Hepatocyte (in vitro differentiated cells): ENCODE results near the gene POU2AF3. TPM values are rescaled to one million over a fixed set of nuclear protein-coding genes. Genes with fewer than 3 reads are reported as not detected.
"Not testable (repeated sequence)": the region's sequence is repeated elsewhere in the genome, so short reads cannot be mapped to it uniquely, and the experiment has no call there.

Experiments used
- DNase-seq: peaks from one replicate; pipeline ENCODE4 v3.0.0-alpha.2; 2016; ENCODE audit warnings: low spot score
- H2AFZ ChIP-seq: fragments of 200-600 bp; sonication (generic); 2 replicates; pipeline ENCODE4 v1.6.0; 2016; ENCODE audit warnings: antibody characterized with exemption, mild to moderate bottlenecking
- H3K27ac ChIP-seq: fragments of 200-600 bp; sonication (generic); 2 replicates; pipeline ENCODE4 v1.5.1; 2016; ENCODE audit warnings: mild to moderate bottlenecking
- H3K27me3 ChIP-seq: fragments of 200-600 bp; sonication (generic); 2 replicates; pipeline ENCODE4 v1.6.1; 2016
- H3K36me3 ChIP-seq: fragments of 200-600 bp; sonication (generic); replicated peaks from 2 replicates; pipeline ENCODE4 v1.5.1; 2016; ENCODE audit warnings: low read depth; ENCODE audit not compliant: insufficient read depth
- H3K4me1 ChIP-seq: fragments of 200-600 bp; sonication (generic); 2 replicates; pipeline ENCODE4 v1.5.1; 2016; ENCODE audit warnings: mild to moderate bottlenecking, moderate library complexity; ENCODE audit not compliant: insufficient read depth
- H3K4me2 ChIP-seq: fragments of 200-600 bp; sonication (generic); 2 replicates; pipeline ENCODE4 v1.6.0; 2016
- H3K4me3 ChIP-seq: fragments of 200-600 bp; sonication (generic); 2 replicates; pipeline ENCODE4 v1.5.1; 2016; ENCODE audit warnings: mild to moderate bottlenecking
- H3K79me2 ChIP-seq: fragments of 200-600 bp; sonication (generic); 2 replicates; pipeline ENCODE4 v1.6.0; 2017; ENCODE audit warnings: mild to moderate bottlenecking
- H3K9me2 ChIP-seq: fragments of 200-600 bp; sonication (generic); replicated peaks from 2 replicates; pipeline ENCODE4 v1.6.0; 2017; ENCODE audit warnings: mild to moderate bottlenecking; ENCODE audit not compliant: insufficient read depth
- H3K9me3 ChIP-seq: fragments of 200-600 bp; sonication (generic); 2 replicates; pipeline ENCODE4 v1.5.1; 2016; ENCODE audit warnings: low read depth, mild to moderate bottlenecking
- H4K20me1 ChIP-seq: fragments of 200-600 bp; sonication (generic); 2 replicates; pipeline ENCODE4 v1.6.0; 2016; ENCODE audit warnings: mild to moderate bottlenecking; ENCODE audit not compliant: insufficient read depth, poor library complexity, severe bottlenecking
- CTCF ChIP-seq: fragments of 200-600 bp; sonication (generic); IDR thresholded peaks from 2 replicates; pipeline ENCODE4 v1.5.1; 2016; ENCODE audit warnings: antibody characterized with exemption, mild to moderate bottlenecking; ENCODE audit not compliant: poor library complexity
- EZH2 ChIP-seq: fragments of 200-600 bp; sonication (generic); IDR thresholded peaks from 2 replicates; pipeline ENCODE4 v1.6.1; 2016; ENCODE audit warnings: antibody characterized with exemption, mild to moderate bottlenecking, borderline replicate concordance
- EZH2phosphoT487 ChIP-seq: fragments of 200-600 bp; sonication (generic); IDR thresholded peaks from one replicate; pipeline ENCODE4 v1.6.1; 2018; ENCODE audit warnings: antibody characterized with exemption, mild to moderate bottlenecking, low read depth, moderate library complexity; ENCODE audit not compliant: unreplicated experiment, severe bottlenecking
- WGBS: methylation state at CpG from one replicate; pipeline ENCODE4 v1.1.6; 2016; ENCODE audit warnings: low lambda C conversion rate; ENCODE audit errors: missing lambda C conversion rate; 5-methylcytosine and 5-hydroxymethylcytosine counted together
- polyA plus RNA-seq: library from polyadenylated mRNA; unstranded; fragments of >200 nt; fragmentation: Nextera tagmentation; extraction: Ambion mirVana; gene quantifications from 2 replicates; pipeline ENCODE4 v1.2.1, GENCODE V29; 2016
- total RNA-seq: library from RNA; depleted of rRNA; stranded (reverse); fragments of >200 nt; gene quantifications from 2 replicates; pipeline ENCODE4 v1.2.3, GENCODE V29; 2014

Gene POU2AF3
- total and polyA plus RNA-seq, 2 experiments from 2014 or later = 2.5 to 3.0 TPM

GRCh38 chr11:111319296-111319695 lies 20.9 kb downstream of the POU2AF3 start:
- Histone ChIP-seq H3K4me2 (no peak overlapping the region), H3K27ac (no peak overlapping the region), H3K36me3 (no peaks in the 10 kb centered on the region), H4K20me1 (no peaks in the 10 kb centered on the region), H3K27me3 (no peaks in the 10 kb centered on the region), H3K4me3 (no peak overlapping the region), H3K79me2 (no peaks in the 10 kb centered on the region), H3K4me1 (peaks cover 14% of the 10 kb centered on the region), H2AFZ (no peak overlapping the region), H3K9me2 (no peaks in the 10 kb centered on the region), H3K9me3 (no peaks in the 10 kb centered on the region)
- TF ChIP-seq EZH2 (no peak), CTCF (no peak), EZH2phosphoT487 (no peak)
- 85% methylated on average over 6 of the region's 6 CpGs for WGBS
- peak; percentile 1 for DNase-seq

- H4K20me1 ChIP-seq, H3K4me3 ChIP-seq, DNase-seq, H3K9me3 ChIP-seq, H3K36me3 ChIP-seq, H3K9me2 ChIP-seq, H2AFZ ChIP-seq, H3K79me2 ChIP-seq, H3K27me3 ChIP-seq, H3K4me2 ChIP-seq: not testable (repeated sequence)
- Histone ChIP-seq H3K4me1 (peaks cover 19% of the 10 kb centered on the region), H3K27ac (peak overlapping the region; percentile 28)
- whole genome bisulfite sequencing = 87% methylated on average over 6 of the region's 6 CpGs
These were observed 21.9 kb downstream of the POU2AF3 start for GRCh38 chr11:111320199-111320598.

GRCh38 chr11:111320728-111321568 lies 22.6 kb downstream of the POU2AF3 start:
- H3K9me3 ChIP-seq = no peaks in the 10 kb centered on the region
- no peaks in the 10 kb centered on the region for H3K27me3 ChIP-seq
- no peaks in the 10 kb centered on the region for H3K36me3 ChIP-seq
- DNase-seq = peak; percentile 26
- peak overlapping the region; percentile 28 for H3K27ac ChIP-seq
- H3K79me2 ChIP-seq = no peaks in the 10 kb centered on the region
- no peaks in the 10 kb centered on the region for H3K9me2 ChIP-seq
- peaks cover 19% of the 10 kb centered on the region for H3K4me1 ChIP-seq
- WGBS = 79% methylated on average over 5 of the region's 5 CpGs
- no peaks in the 10 kb centered on the region for H4K20me1 ChIP-seq
- no peak overlapping the region for H3K4me3 ChIP-seq
- TF ChIP-seq EZH2 (no peak), CTCF (no peak), EZH2phosphoT487 (no peak)
- H3K4me2 ChIP-seq = no peak overlapping the region
- no peak overlapping the region for H2AFZ ChIP-seq

- peaks cover 19% of the 10 kb centered on the region for H3K4me1 ChIP-seq
- 90% methylated on average over 2 of the region's 2 CpGs for WGBS
- no peaks in the 10 kb centered on the region for H3K9me2 ChIP-seq
- H4K20me1 ChIP-seq = no peaks in the 10 kb centered on the region
- no peak for TF ChIP-seq EZH2
- TF ChIP-seq EZH2phosphoT487 = no peak
- H3K4me2 ChIP-seq = no peak overlapping the region
- H3K27ac ChIP-seq = no peak overlapping the region
- DNase-seq = no peak
- no peaks in the 10 kb centered on the region for H3K9me3 ChIP-seq
- H3K36me3 ChIP-seq = no peaks in the 10 kb centered on the region
- no peak overlapping the region for H2AFZ ChIP-seq
- no peaks in the 10 kb centered on the region for H3K79me2 ChIP-seq
- H3K4me3 ChIP-seq = no peak overlapping the region
- H3K27me3 ChIP-seq = no peaks in the 10 kb centered on the region
These were observed 24.2 kb downstream of the POU2AF3 start for GRCh38 chr11:111322534-111322933.
